Activated CD4-positive, alpha-beta T cell treated with anti-CD3 and anti-CD28 coated beads, Interleukin-10, Interleukin-2, amounts not matched to agents 100 ng/mL and 50 ng/mL, durations not matched to agents 16 hours and 8 hours (primary cell): ENCODE data around the gene IFNGR1.
"Not testable (repeated sequence)": the region's sequence is repeated elsewhere in the genome, so short reads cannot be mapped to it uniquely, and the experiment has no call there.

Experiments
- DNase-seq: peaks from one replicate; pipeline ENCODE4 v3.0.0-alpha.2; 2020

The IFNGR1 gene

GRCh38 chr6:137218917-137219663 lies at the start of gene IFNGR1:
Gene IFNGR1, minus strand, starts transcription at chr6:137219385. Its CDS starts 58 bp downstream, at chr6:137219327.
- DNase-seq, result peak; percentile 97

GRCh38 chr6:137268911-137269310 lies 49.7 kb upstream of the IFNGR1 start:
- DNase-seq, result no peak

GRCh38 chr6:137266309-137266586 lies 47.1 kb upstream of the IFNGR1 start:
- no peak for DNase-seq

- DNase-seq, result no peak
Measured at GRCh38 chr6:137265561-137266308, 46.5 kb upstream of the IFNGR1 start.

- no peak for DNase-seq
Measured at GRCh38 chr6:137264311-137265075, 45.3 kb upstream of the IFNGR1 start.

GRCh38 chr6:137261761-137262160 lies 42.6 kb upstream of the IFNGR1 start:
- peak; percentile 36 for DNase-seq

- no peak for DNase-seq
Measured at GRCh38 chr6:137261361-137261760, 42.2 kb upstream of the IFNGR1 start.

- no peak for DNase-seq
Measured at GRCh38 chr6:137260217-137260616, 41.0 kb upstream of the IFNGR1 start.

- DNase-seq, result no peak
Measured at GRCh38 chr6:137259349-137259748, 40.2 kb upstream of the IFNGR1 start.

GRCh38 chr6:137258170-137258569 lies 39.0 kb upstream of the IFNGR1 start:
- peak; percentile 13 for DNase-seq

GRCh38 chr6:137256350-137257103 lies 37.3 kb upstream of the IFNGR1 start:
- no peak for DNase-seq

- no peak for DNase-seq
Measured at GRCh38 chr6:137254966-137255365, 35.8 kb upstream of the IFNGR1 start.

- not testable (repeated sequence) for DNase-seq
Measured at GRCh38 chr6:137254430-137254829, 35.2 kb upstream of the IFNGR1 start.

GRCh38 chr6:137248702-137249101 lies 29.5 kb upstream of the IFNGR1 start:
- no peak for DNase-seq

- no peak for DNase-seq
Measured at GRCh38 chr6:137247724-137248123, 28.5 kb upstream of the IFNGR1 start.

- DNase-seq, result no peak
Measured at GRCh38 chr6:137246791-137247202, 27.6 kb upstream of the IFNGR1 start.

GRCh38 chr6:137246164-137246563 lies 27.0 kb upstream of the IFNGR1 start:
- DNase-seq, result no peak

- no peak for DNase-seq
Measured at GRCh38 chr6:137241481-137242038, 22.4 kb upstream of the IFNGR1 start.

- no peak for DNase-seq
Measured at GRCh38 chr6:137240168-137240567, 21.0 kb upstream of the IFNGR1 start.

GRCh38 chr6:137237413-137238170 lies 18.4 kb upstream of the IFNGR1 start:
- no peak for DNase-seq

GRCh38 chr6:137236581-137237355 lies 17.6 kb upstream of the IFNGR1 start:
- DNase-seq, result no peak
